Ramos (cell line): ENCODE results near the gene CPLX1.
"Not testable (repeated sequence)": the region's sequence is repeated elsewhere in the genome, so short reads cannot be mapped to it uniquely, and the experiment has no call there.

Experiments used
- in situ Hi-C: fragments of 300-500 bp; cut with MboI; formaldehyde crosslinking; loops from one replicate; pipeline ENCODE4 v1.14.3; 2022; ENCODE audit warnings: low sequenced_read_pairs; ENCODE audit not compliant: unreplicated experiment

The CPLX1 gene

DNA sequence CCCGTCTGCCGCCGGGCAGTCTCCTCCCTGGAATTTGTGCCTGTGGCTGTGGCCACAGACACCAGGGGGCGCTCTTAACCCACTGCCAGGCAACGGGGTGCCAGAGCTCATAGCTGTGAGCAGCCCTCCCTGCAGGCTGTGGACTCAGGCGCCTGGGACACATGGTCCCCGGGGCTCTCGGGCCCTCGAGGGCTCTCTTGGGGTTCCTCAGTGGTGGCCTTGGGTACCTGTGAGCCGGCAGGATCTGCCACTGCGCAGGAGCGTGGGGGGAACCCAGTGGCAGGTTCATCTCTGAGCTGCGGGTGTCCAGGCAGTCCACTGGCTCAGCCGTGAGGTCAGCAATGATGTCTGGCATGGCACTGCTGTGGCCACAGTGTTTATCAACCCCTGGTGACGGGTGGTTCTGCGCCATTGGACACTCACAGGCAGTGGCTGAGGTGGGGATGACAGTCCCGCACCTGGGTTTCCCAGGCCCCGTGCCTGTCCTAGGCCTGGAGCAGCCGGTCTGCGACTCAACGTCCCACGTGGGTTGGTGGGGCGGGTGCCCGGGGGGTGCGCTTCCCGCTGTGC is 83.1 kb downstream of the CPLX1 start:
- in situ Hi-C loops: no loop called here

DNA sequence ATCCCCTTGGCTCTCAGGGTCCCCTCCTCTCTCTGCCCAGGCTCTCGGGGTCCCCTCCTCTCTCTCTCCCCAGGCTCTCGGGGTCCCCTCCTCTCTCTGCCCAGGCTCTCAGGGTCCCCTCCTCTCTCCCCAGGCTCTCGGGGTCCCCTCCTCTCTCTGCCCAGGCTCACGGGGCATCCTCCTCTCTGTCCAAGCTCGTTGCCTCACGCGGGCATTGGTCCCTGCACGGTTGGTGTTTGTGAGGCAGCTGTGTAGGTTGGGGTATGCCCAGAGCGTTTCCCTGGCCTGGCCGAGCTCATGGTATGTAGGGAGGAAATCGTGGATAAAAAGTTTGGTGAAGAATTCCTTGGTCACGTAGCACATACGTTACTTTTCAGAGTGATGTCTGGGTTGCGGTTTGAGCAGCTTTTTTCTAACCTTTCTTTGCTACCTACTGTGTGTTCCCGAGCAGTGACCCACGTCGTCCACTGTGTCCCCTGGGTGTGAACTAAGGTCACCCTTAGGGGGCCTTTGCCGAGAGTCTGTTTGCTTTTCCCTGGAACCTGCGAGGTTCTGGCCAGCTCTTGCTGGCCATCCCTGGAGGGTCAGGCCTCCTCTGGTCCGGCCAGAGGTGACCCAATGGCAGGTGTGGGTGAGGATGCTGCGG is 83.7 kb downstream of the CPLX1 start:
- in situ Hi-C loops: no loop called here

DNA sequence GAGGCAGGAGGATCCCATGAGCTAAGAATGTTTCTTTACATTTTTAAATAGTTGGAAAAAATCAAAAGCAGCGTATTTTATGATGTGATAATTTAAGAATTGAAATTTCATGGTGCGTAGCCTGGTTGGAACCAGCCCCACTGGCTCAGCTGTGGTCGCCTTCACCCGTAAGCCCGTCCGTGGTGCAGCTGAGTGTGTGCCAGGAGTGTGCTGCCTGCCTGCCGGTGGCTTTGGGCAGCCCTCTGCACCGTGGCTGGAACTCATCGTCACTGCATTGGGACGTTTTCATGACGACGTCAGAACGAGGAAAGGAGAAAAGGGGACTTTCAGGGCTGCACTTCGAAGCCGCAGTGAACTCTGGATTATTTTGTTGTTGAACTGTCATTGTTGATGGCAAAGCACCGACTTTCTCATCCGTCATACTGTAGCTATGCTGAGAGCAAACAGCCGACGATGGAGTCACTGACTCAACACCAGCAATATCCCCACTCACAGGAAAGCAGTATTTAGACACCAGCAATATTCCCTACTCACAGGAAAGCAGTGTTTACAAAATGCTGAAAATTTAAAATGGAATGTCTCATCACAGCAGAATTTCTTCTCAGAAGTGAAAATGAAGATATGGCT is 85.2 kb downstream of the CPLX1 start:
- in situ Hi-C loops: no loop called here

DNA sequence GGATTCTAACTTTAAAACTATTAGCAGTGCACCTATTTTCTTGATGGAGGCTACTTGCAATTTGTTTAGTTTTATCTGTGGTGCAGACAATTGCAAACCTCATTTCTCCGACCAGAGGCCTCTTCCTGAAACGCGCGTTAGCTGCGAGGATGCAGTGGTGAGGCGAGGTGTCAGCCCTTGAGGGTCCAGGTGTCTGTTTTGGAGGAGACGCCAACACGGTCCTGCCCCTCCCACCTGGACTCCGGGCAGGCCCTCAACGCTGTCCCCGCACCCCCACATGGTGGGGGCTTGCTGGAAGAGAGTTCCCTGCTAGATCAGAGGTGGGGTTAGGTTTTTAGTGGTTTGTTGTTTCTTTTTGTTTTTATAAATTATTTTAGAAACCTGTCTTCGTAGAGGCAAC is 85.9 kb downstream of the CPLX1 start:
- in situ Hi-C loops: no loop called here

DNA sequence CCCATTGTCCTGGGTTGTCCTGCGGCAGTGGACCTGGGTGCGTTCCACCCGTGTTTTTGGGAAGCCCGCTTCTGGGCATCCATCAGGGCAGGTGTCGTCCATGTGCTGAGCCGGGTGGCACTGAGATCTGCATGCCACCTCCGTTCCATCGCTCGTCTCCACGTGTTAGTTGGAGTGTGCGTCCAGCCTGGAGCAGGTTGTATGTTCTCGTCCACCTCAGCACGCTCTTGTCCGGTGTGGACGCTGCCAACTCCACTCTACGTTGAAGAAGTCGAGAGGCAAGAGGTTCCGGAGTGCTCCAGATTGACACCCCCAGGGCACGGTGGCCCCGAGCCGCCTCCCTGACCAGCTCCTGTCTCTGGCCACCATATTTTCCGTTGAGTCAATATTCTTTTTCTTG is 86.4 kb downstream of the CPLX1 start:
- in situ Hi-C loops: no loop called here

DNA sequence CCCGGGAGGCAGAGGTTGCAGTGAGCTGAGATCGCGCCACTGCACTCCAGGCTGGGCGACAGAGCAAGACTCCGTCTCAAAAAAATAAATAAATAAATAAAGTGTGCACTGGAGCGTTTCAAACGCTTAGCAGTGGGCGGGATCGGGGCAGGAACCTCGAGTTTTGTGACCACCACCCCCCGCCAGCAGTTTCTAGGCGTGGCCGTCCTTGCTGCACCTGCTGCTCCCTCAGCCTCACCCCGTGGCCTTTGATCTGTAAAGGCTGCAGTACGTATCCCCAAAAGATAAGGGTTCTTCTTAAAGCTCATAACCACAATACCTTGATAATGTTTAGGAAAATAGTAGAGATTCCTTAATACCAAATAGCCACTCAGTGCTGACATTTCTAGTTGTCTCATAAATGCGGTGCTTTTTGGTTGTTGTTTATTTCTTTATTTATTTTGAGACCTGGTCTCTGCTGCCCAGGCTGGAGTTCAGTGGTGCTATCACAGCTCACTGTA is 87.1 kb downstream of the CPLX1 start:
- in situ Hi-C loops: no loop called here

DNA sequence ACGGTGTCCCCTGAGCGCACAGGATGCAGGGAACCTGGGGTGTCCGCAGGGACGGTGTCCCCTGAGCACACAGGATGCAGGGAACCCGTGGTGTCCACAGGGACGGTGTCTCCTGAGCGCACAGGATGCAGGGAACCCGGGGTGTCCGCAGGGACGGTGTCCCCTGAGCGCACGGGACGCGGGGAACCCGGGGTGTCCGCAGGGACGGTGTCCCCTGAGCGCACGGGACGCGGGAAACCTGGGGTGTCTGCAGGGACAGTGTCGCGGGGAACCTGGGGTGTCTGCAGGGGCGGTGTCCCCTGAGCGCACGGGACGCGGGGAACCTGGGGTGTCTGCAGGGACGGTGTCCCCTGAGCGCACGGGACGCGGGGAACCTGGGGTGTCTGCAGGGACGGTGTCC is 89.4 kb downstream of the CPLX1 start:
- in situ Hi-C loops: not testable (repeated sequence)

DNA sequence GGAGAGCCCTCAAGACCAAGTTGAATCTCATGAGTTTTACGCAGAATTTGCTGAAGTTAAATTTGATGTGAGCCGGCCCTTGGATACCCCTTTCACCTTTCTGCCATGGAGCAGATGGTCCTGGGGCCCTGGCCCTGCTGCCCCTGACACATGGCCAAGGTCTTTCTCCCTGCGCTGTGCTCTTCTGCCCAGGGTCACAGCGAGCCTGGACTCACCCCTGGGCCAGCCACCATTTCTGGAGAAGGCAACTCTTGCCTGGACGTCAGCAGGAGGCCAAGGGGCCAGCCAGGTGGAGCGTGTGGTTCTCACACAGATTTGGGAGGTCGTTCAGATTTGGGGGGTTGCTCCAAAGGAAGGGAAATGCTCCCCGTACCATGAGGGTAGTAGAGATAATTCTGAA is 90.3 kb downstream of the CPLX1 start:
- in situ Hi-C loops: no loop called here
